SIG-M5 treated with dmso at 0.1 percent for 504 hours (cell line): Measurements from ENCODE around the gene MYO5B.

Experiments
- DNase-seq: peaks from one replicate; lab custom pipeline; 2025; ENCODE audit not compliant: unreplicated experiment; lab: John Stamatoyannopoulos, UW

MYO5B gene

DNA sequence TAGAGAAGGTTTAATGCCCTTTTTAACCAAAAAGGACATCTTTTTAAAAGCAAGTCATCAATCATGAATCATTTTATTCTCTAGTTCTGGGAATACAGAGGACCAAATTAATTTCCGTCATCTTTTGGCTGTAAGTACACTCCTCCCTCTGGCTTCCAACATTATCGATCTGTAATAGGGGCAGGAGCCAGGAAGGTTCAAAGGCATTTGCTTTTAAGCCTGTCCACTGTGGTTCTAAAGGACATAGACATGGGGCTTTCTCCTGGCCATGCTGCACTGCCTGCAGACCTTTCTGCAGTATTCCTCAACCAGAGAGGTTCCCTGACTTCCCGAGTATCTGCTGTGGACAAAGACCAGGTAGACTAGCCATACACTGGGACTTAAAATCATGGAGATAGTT lies 170.5 kb downstream of the MYO5B start:
- DNase-seq, result no peak

DNA sequence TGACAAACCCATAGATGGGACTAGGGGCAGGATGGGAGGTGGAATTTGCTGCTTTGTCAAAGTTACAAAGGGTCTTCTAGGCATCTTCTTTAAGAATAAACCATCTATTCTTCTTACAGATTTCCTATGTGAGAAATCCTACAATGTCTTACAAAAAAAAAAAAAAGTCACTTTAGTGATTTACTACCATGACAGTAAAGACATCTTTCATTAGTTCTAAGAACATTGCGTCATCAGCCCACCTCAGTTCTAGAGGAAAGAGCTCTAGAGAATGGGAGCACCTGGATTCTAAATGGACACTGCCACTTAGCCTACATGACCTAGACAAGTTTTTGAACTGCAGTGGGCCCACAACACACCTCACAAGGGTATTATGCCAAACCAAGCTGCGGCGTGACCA lies 172.0 kb downstream of the MYO5B start:
- DNase-seq, result no peak

DNA sequence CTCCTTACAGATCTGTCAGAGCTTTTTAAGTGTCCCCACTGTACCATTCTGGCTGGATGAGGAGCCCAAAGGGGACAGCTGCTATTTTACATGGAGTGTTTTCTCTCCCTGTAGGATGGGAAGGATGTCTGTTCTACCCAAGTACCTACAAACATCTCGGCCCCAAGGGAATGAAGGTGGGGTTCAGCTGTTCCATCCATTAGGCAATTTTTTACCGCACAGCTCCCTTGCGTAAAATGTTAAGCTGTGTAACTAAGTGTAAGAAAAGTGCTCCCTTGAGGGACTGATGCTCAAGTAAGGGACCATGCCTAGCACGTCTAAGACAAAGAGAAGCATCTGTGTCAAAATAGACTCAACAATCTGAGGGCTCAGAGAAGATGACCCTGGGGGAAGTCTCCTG lies 180.3 kb downstream of the MYO5B start:
- DNase-seq, result no peak

DNA sequence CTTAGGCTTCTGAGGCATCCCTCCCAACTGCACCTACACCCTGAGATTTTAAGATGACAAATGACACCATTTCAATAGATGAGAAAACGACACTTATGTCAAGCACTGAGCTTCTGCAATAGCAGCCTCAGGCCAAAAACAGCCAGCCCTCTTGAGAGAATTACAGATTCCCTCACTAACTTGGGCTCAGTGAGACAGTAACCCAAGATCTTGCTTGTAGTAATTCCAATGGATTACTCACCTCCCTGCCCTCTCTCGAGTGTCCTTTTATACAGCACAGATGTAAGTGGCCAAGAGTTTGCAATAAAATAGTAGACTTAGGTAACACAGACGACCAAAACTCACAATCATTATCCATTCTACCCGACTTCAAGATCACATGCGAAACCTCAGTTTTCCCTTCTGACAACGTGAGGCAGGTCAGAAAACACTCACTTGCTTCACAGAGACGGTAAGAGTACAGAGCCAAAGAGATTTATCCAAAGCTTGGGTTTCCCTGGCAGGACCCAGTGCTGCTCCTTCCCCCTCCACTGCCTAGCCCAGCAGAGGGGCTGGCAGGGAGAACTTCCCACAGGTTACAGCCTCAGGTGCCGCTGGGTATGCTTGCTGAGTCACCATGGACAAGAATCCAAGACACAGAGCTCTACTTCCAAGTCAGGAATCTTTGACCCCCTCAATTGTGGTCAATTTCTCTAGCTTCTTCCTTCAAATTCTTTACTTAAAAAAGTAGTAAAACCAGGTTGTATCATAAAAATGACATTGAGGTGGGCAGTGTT lies 181.4 kb downstream of the MYO5B start:
- no peak for DNase-seq

DNA sequence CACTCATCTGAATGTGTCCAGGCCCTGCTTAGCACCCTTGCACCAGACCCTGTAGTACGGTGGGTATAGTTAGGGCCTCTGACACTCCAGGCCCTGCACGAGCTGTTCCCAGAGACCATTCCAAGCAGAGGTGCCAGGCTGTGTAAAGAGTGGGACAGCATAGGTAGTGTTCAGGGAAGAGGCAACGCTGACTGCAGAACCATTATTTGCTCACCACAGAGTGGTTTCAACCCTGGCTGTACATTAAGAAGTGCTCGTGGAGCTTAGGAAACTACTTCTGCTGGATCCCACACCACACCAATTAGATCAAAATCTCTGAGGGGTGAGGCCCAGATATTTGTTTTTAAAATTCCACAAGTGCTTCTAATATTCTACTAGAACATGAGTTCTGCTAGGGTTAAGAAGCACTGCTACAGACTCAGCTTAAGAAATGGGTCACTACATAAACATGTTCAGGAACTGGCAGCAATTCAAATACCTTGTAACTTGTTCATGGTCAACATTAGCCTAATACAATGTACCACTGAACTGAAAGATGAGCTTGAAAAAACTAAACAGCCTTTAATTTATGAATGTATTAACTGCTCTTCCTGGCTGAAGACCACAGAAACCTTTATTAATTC lies 183.0 kb downstream of the MYO5B start:
- peak; percentile 17 for DNase-seq

DNA sequence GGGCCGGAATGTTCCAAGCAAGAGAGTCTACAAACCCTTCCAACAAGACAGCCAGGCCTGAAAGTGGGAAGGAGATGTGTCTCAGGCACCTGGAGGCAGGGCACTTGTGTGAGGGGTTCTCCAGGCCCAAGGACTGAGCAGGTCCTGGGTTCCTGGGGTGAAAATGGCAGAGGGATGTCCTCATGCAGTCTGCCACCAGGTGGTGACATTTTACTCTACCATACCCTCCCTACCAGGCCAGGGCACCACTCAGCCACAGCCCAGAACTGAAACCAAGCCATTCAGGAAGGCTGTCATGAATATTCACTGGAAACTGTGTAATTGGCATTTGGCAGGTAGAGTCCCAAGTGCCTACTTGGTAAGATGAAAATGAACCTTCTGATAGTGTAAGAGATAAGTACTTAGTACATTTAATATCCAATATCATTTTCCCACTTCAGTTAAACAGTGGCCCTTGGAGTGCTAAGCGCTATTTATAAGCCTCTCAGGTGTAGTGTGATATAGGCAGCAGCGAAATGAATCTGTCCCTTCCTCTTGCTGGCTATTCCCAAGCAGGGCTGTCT lies 185.1 kb downstream of the MYO5B start:
- DNase-seq, result peak; percentile 50

DNA sequence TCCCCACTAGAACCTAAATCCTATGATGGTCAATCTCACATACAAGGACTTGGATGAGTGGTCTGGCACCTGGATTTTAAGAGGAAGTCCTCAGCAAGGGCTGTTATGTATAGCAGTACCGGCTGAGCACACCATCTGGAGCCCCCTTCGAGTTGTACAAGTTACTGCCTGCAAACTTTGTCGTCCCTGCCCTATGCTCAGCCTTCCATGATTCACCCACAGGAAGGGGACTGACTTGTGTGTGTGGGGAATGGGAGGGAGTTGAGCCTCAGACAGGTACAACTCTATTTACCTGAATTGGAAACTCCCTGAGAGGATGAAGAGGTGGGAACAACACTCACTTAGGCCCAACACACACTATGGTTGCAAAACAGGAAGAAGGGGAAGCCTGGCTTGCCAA lies 186.6 kb downstream of the MYO5B start:
- DNase-seq, result no peak

DNA sequence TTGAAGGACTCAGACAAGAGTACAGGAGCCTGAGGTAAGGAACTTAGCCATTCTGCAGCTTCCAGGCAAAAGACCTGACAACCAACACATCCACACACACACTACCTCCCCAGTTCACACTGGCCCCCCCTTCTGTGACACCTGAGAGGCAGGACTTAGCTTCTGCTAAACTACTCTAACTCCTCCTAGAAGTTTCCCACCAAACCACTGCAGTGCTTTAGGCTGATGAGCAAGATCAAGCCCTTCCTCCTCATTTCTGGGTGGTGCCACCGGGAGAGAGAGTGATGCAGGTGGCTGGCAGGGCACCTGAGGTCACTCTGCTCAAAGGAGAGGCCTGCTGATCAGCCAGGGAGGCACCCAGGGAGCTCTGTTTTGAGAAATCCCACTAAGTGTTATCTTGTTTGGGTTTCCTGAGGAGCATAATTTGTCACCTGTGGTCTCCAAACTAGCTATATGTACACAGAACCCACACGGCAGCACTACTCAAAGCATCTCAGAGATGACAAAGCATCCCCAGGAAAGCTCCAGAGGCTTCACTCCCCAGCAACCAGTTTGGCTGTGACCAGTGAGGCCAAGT lies 188.4 kb downstream of the MYO5B start:
- DNase-seq, result no peak

DNA sequence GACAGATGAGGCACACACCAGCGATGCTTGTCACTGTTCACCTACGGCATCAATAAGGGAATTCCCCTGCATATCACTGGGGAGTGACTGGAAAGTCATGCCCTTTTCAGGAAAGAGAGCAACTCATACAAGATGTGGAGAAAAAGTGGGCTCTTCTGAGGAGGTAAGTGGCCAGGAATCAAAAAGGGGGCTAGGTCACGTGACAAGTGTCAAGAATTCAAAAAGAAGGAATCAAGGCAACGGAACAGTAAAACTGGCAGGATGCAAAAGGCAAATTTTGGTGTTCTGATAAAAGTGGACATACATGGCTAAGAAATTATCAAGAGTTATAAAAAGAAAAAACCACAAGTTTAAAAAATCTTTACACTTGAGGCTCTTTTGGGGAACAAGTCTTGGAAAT lies 190.9 kb downstream of the MYO5B start:
- DNase-seq, result no peak

DNA sequence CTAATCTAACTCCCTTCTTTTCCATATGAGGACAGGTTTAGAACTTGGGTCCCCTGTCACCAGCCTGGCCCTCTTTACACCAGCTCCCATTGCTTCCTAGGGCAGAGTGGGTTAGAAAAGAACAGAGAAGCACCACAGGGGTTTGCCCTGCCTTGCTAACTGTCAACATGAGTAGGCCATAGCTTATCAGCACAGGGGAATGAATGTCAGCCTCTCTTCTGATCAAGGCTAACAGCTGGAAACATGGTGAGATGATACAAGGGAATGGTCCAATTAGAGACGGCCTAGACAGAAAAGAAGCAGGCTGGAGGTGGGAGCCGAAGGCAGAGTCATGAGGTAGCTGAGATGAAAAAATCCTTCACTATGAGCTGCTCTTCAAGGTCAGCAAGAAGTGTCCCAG lies 192.2 kb downstream of the MYO5B start:
- no peak for DNase-seq

DNA sequence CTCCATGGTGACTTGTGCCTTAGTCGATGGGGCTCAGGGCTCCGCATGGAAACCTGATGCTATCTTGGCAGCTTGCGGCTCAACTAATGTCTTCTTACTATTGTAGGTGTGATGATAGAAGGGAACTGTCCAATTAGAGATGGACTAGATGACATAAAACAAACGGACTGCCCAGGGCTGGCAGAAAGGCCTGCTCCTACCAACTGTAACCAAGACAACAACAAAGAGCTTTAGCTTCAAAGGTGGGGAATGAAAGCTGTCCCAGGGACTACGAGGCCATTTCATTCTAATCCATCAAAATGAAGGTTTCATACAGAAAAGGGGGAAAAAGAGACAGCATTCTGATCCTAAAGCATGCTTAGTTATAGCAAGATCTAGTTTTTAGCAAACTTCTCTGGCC lies 194.7 kb downstream of the MYO5B start:
- no peak for DNase-seq

DNA sequence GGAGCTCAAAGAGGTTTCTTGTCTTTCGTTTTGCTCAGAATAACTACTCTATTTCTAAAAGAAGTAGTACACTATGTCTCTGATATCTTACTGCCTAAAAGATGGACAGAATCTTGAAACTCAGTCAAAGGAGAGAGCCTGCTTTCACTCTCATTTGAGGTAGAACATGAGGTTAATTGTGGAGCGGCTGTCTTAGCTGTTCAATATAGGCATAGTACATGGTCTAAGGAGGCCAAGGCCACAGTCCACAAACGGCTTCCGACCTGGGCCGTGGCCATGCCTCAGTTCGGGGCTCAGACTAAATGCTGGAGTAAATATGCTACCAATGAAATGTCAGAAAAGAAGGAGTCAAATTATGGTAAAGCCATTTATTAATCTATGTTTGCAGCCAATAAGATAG lies 195.8 kb downstream of the MYO5B start:
- no peak for DNase-seq

DNA sequence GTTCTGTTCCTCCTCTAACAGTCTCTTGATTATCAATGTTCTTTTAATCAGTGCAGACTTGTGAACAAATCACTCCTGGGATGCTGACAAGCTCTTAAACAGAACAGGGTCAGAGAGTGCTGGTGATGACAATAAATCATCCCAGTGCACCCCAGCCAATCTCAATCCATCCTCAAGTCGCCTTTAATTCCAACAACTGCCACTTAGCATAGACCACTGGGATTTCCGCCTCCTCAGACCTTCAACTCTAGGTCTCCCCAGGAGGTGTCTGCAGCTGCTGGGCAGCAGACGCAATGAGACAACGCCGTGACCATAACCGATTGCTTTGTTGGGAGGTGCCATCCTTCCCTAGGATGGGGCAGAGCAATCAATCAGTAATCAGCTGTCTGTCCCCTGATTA lies 197.4 kb downstream of the MYO5B start:
- no peak for DNase-seq

DNA sequence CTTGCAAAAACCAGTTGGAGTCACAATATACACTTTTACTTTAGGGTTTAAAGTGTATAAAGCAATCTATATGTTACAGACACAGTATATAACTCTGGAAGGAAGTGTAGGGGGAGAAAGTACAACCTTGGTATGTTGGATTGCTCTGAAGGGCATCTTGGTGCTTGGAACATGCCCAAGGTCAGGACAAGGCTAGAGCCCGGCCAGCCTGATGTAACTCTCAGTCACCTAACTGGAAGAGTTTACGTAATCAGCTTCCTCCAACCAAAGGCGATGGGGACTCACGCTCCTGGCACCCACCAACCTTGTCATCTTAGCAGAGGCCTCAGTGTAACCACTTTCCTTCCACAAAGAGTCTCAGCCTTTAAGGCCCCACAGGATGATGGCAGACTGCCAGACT lies 200.5 kb downstream of the MYO5B start:
- no peak for DNase-seq

DNA sequence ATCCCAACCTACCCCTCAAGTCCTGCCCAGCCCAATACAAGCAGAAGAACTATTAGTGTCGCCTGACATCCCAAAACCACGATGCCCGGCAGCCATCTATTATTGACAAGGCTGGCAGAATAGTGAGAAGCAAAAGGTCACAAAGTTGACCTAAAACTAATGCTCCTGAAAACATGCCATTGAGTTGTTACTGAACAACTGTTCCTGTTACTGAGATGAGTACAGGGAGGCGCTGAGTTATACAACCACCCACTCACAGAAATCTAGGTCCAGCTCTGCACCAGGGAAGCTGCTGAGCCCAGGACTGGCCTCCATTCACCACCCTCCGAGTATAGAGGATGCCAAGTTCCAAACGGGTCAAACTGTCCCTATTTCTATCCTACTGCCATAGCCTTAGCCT lies 201.6 kb downstream of the MYO5B start:
- DNase-seq, result no peak

DNA sequence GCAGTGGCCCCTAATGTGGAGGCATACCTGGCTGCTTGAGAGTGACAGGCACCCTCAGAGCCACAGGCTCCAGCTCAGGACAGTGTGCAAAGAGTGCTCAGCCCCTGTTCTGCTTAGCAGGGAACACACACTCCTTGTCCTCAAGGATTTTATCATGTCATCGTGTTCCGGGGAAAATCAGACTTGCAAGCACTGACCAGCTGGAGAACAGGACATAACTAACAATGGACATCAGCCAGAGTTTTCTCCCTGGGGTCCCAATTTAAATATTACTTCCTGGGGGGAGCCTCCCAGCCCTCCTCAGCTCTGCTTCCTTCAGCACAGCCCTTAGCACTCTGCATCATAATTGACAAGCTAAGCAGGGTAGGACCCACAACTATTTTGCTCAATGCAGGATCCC lies 206.2 kb downstream of the MYO5B start:
- DNase-seq, result no peak

DNA sequence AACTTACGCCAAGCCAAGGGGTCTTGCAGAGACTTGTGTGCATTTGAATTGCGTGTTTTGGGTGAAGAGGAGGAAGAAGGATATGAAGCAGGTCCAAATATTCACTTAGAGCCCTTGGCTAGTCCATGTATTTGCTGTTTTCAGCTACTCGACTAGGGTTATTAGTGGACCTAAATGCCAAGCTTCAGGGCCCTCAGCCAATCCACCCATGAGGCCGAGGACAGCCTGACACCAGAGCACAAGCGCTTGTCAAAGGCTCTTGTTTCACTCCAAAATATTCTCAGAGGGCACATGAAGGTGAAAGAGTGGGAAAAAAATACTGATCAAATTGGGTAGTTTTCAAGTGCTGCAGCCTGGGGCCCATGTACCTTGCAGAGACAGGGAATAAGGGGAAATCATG lies 206.8 kb downstream of the MYO5B start:
- no peak for DNase-seq

DNA sequence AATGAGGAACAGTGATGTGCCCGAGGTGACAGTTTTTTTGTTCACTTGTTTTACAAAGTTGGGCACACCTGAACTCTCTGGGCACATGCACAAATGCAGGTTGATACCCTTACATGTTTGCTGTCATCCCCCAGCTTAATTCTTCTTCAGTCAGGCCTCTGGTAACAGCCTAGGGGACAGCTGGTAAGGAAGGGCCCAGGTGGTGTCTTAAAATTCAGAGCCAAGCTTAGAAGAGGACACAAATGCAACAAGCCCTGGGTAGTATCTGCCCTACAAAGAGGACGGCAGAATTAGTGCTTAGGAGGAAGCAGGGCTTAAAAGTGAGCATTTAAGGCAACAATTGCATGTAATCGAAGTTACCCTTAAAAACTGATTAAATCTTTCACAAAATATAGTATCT lies 209.7 kb downstream of the MYO5B start:
- no peak for DNase-seq

DNA sequence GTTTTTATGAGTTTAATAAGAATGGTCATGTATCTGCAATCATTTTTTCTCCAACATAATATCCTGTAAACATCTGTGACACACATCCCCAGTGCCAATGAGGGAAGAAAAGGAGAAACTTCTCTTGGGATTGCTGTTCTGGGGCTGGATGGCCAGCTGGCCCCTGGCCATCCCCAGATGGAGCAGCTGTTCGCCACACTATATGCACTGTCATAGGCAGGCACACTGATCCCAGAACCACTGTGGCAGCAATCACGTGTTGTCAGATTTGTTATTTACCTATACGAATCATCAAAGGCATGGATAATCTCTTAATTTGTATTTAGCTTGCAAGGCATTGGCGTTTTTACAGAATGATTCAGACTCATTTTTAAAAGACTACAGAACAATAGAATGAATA lies 214.1 kb downstream of the MYO5B start:
- no peak for DNase-seq

DNA sequence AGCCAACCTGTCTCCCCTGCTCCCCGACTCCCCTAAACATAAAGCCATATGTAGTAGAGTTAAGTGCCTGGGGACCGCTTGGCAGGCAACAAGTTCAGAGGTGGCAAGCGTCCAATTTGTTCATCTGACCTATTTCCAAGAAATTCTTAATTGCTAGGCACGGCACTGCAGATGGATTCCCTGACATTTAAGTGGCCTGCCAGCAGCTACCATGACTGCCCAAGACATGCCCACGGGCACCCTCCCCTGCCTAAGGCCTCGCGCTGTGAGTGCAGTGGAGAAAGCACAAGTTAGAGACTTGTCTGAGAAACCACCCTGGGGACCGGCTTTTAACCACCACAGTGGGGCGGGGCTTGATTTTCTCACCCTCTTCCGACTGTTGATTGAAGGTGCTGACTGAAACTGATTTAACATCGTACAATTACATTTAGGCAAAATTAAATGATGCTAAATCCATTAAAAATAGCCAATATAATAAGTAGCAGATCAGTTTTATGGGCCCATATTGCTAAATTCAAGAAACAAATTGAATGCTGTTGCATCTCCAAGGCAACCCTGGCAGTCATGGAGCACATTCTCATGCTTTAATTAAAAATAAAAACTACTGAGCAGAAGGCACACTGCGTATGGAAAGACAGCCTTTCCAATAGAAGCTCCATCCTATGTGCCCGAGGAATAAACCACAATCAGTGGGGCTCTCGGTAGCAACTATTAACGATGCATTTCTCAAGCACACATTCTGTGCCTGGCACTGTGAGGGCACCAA lies 218.0 kb downstream of the MYO5B start:
- DNase-seq, result no peak

DNA sequence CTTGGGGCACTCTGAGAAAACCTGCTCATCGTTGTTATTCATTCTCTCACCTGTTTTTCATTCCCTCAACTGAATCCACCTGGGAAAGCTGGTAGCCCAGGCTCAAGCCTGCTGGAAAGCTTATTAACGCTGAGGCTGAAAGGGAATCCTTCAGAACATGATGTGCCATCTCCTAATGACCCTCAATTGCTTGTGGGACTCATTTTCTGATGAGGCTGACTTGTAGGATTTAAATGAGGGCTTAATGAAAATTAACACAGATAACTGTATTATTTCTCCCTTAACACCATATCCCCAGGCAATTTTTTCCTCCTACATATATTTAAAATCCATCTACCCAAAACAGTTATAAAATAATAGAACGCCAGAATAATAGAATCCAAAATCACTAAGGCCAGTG lies 218.9 kb downstream of the MYO5B start:
- no peak for DNase-seq

DNA sequence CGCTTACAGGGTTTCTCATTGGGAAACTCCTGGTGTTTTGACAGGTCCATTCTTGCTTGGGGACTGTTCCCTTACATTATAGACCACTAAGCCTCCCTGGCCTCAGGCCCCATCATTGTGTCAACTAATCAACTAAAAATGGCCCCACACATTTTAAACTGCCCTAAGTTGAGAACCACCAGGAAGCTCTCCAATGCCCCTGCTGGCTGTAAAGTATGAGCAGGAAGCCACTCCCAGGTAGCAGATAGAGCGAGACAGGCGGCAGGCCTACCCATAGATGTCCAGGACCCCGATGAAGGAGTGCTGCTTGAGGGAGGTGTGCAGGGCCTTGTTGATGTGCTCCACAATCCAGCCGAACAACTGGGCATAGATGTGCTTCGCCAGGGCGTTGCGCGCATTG lies 220.9 kb downstream of the MYO5B start:
- DNase-seq, result no peak
